NCI-H446 treated with DMSO at 0.1 percent for 48 hours (cell line): Measurements from ENCODE around the gene UBC.
A peak's percentile ranks its signal among the peaks of the same experiment; 100 is the strongest.

Experiments used
- DNase-seq: peaks from one replicate; lab custom pipeline; 2025; lab: John Stamatoyannopoulos, UW

The UBC gene

DNA sequence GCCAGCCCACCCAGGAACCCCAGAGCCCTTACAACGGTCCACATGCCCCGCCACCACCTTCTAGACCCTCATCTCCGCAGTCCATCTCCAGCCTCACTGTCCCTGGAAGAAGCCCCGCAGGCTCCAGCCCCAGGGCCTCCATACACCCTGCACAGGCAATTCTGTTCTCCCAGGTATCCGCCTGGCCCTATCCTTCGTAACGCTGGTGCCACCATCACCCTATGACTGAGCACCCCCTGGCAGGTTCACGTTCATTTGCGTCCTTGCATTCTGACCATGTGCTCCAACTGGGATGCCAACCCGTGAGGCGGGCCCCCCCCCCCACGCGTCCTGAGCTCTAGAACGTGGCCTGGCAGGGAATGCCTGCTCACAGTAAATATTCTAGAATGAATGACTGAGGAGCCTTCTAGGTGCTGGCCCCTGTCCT is 50.1 kb downstream of the UBC start:
- no peak for DNase-seq

DNA sequence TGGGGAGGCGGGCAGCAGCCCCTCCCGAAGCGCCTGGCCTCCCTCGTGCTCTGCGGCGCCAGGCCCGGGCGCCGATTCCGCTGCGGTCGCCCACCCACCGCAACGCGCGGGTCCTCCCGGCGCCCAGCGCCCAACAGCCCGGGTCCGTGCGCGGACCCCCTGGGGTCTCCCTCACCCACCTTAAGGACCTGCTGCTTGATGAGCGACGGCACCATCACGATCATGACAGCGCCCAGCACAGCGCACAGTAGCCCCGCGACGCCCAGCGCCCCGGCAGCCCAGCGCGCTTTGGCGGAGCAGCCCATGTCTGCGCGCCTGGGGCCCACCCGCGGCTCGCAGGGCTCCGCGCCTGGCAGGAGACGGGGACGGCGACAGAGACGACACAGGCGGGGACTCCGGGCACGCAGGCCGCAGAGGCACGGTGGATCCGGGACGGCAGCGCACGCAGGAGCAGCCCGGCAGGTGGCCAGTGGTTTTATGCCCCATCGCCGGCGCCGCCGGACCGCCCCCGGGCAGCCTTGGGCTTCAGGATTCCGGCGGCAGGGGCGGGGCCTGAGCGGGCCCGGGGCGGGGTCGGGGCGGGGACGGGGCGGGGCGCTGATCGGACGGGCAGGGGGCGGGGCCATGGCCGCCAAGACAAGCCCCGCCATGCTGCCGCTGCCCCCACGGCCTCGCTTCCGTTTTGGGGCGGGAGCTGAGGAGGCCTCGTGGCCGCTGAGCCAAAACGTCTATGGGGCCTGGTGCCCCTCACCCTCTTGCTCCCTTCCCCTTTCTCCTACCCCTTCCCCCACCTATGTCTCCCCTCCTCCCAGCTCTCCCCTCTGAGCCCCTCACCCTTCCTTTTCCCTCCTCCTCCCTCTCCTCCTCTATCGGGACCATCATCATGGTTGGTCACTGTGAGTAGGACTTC is 50.8 kb downstream of the UBC start, which contains the start of gene SCARB1:
TSS of gene SCARB1 (minus strand) at position 449 of the 910 bp plus-strand sequence. CDS start at position 305, 144 bp downstream.
- DNase-seq, result peak; percentile 48

DNA sequence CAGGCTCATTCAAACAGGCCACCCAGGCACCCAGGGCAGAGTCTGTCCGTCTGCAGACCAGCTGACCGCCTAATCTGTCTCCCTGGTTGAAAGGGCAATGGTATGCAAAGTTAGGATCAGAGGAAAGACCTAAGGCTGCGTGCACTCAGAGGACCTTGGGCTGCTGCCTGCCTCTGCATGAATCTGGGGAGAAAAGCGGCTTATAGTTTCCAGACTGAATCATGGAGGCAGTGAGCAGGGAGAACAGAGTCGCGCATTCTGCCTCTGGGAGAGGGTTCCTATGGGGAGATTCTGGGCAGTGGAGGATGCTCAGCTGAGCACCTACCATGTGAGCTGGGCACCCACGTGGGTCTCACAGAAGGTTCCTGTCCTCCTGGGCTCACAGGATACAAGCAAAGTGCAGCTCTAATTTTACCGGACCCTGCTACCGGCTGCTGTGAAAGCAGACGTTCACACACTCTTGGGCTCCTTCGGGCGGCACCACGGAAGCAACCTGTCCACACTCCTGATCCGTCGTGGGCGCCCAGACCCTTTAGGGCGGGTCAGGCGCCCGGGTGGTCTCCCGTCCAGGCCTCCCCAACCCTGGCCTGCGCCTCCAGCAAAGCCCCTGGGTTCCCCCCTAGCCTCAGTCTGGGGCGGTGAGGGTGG is 51.6 kb downstream of the UBC start:
- no peak for DNase-seq

DNA sequence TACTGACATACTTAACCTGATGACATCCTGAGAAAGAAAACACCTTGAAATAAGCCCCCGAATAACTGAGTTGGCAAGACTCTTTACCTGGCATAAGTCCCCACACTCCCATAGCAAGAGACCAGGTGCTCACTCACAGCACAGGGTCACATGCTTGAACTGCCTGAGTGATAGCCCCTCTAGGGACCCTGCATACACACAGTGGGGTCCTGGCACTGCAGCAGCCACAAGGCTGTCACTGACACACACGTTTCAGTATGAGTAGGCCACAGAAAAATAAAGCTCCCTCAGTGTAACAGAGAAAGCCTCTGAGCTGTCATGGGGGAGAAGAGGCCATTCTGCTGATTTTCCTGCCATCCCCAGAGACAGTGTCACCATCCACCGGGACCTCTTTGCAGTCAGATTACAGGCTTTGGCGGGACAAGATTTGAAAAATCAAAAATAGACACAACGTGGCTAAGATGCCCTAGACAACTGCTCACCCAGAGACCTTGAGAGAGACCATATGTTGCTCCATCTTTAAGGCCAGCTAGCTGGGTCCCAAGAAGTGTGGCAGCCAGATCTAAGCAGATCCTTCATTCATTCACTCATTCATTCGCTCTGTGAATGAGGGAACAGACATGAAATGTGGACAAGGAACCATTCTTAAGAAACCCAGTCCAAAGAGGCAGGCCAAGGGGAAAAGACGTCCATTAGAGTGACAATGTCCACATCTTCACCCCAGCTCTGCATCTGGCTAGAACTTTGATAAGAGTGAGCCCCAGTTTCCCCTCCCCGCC is 52.4 kb downstream of the UBC start:
- DNase-seq, result no peak
